ENCODE results near the gene PLEKHA8. TPM values are rescaled to one million over a fixed set of nuclear protein-coding genes. Genes with fewer than 3 reads are reported as not detected.

Gene PLEKHA8
- total RNA-seq, 1 donor from 2014 or later, result 43.8 TPM

- H3K9me3 Mint-ChIP-seq (ENCODE audit: unreplicated experiment), result no peaks in the 10 kb centered on the region
- no peak for DNase-seq (ENCODE audit: low spot score)
- H3K4me3 Mint-ChIP-seq (ENCODE audit: unreplicated experiment), result no peak overlapping the region
- no peak for TF ChIP-seq CTCF (IDR thresholded peaks at IDR 0.05; ENCODE audit: unreplicated experiment)
- peaks cover 57% of the 10 kb centered on the region for H3K4me1 Mint-ChIP-seq (ENCODE audit: unreplicated experiment)
- no peak overlapping the region for H3K27ac Mint-ChIP-seq (ENCODE audit: unreplicated experiment)
- H3K36me3 Mint-ChIP-seq (ENCODE audit: low read depth, unreplicated experiment), result peaks cover 4% of the 10 kb centered on the region
- no peaks in the 10 kb centered on the region for H3K27me3 Mint-ChIP-seq (ENCODE audit: unreplicated experiment)
Measured at GRCh38 chr7:30165590-30165989, 137.4 kb downstream of the PLEKHA8 start.

DNA sequence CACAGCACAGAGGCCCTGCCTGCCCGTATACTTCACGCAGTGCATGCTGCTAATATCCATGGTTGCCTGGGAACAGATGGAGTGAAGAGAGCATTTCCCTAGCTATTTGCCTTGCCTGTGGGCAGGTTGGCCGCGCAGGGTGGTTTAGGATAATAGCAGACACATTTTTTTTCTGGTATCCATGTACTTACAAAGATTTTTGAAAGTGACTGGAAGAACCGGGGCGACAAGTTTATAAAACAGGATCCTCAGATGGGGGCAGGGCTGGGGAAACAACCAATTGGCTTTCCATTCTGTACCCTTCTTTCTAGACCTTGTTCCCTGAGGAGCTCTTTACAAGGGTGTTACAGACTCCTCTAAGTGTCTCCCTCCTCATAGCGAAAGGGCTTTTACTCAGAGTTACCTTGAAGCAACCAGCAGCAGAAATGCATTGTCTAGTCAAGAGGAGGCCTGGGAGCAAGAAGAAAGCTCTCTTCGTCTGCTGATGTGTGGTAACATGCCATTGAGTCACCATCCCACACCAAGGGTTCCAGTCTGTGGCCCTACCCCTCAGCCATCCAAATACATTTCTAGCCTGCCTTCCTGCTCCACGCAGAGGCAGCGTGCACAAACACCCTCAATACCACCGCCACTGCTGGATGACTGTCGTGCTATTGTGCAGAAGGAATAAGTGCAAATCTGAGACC, 138.1 kb downstream of the PLEKHA8 start:
- no peak for DNase-seq (ENCODE audit: low spot score)
- Mint-ChIP-seq H3K27ac (ENCODE audit: unreplicated experiment) (no peak overlapping the region), H3K9me3 (ENCODE audit: unreplicated experiment) (no peaks in the 10 kb centered on the region), H3K4me1 (ENCODE audit: unreplicated experiment) (peaks cover 57% of the 10 kb centered on the region), H3K36me3 (ENCODE audit: low read depth, unreplicated experiment) (peaks cover 4% of the 10 kb centered on the region), H3K27me3 (ENCODE audit: unreplicated experiment) (no peaks in the 10 kb centered on the region), H3K4me3 (ENCODE audit: unreplicated experiment) (no peak overlapping the region)
- no peak for TF ChIP-seq CTCF (IDR thresholded peaks at IDR 0.05; ENCODE audit: unreplicated experiment)

- Mint-ChIP-seq H3K36me3 (ENCODE audit: low read depth, unreplicated experiment) (peaks cover 4% of the 10 kb centered on the region), H3K27ac (ENCODE audit: unreplicated experiment) (peak overlapping the region; percentile 32), H3K27me3 (ENCODE audit: unreplicated experiment) (no peaks in the 10 kb centered on the region), H3K9me3 (ENCODE audit: unreplicated experiment) (no peaks in the 10 kb centered on the region), H3K4me1 (ENCODE audit: unreplicated experiment) (peaks cover 57% of the 10 kb centered on the region), H3K4me3 (ENCODE audit: unreplicated experiment) (no peak overlapping the region)
- TF ChIP-seq CTCF (IDR thresholded peaks at IDR 0.05; ENCODE audit: unreplicated experiment), result no peak
- no peak for DNase-seq (ENCODE audit: low spot score)
Measured at GRCh38 chr7:30166841-30167235, 138.6 kb downstream of the PLEKHA8 start.

GRCh38 chr7:30167901-30168300, 139.7 kb downstream of the PLEKHA8 start:
- Mint-ChIP-seq H3K36me3 (ENCODE audit: low read depth, unreplicated experiment) (peaks cover 4% of the 10 kb centered on the region), H3K4me1 (ENCODE audit: unreplicated experiment) (peaks cover 48% of the 10 kb centered on the region), H3K4me3 (ENCODE audit: unreplicated experiment) (peak overlapping the region; percentile 28), H3K27ac (ENCODE audit: unreplicated experiment) (no peak overlapping the region), H3K27me3 (ENCODE audit: unreplicated experiment) (no peaks in the 10 kb centered on the region), H3K9me3 (ENCODE audit: unreplicated experiment) (no peaks in the 10 kb centered on the region)
- DNase-seq (ENCODE audit: low spot score), result no peak
- TF ChIP-seq CTCF (IDR thresholded peaks at IDR 0.05; ENCODE audit: unreplicated experiment), result no peak

GRCh38 chr7:30168835-30169573, 140.8 kb downstream of the PLEKHA8 start:
- Mint-ChIP-seq H3K36me3 (ENCODE audit: low read depth, unreplicated experiment) (peaks cover 4% of the 10 kb centered on the region), H3K9me3 (ENCODE audit: unreplicated experiment) (no peaks in the 10 kb centered on the region), H3K27me3 (ENCODE audit: unreplicated experiment) (no peaks in the 10 kb centered on the region), H3K4me3 (ENCODE audit: unreplicated experiment) (no peak overlapping the region), H3K4me1 (ENCODE audit: unreplicated experiment) (peaks cover 38% of the 10 kb centered on the region), H3K27ac (ENCODE audit: unreplicated experiment) (no peak overlapping the region)
- no peak for DNase-seq (ENCODE audit: low spot score)
- no peak for TF ChIP-seq CTCF (IDR thresholded peaks at IDR 0.05; ENCODE audit: unreplicated experiment)
